Uterus (tissue), 4 donors: Measurements from ENCODE around the gene MAMDC4. TPM values are rescaled to one million over a fixed set of nuclear protein-coding genes. Genes with fewer than 3 reads are reported as not detected.

ENCODE experiments used
- DNase-seq, 2 donors: peaks; one replicate each; pipeline ENCODE4 v3.0.0-alpha.2; 2019 to 2020
- H3K27ac ChIP-seq, 2 donors: fragments of 200-600 bp; sonication (generic); 1 replicate in 1 of 2; 2 replicates in 1 of 2; pipeline ENCODE4 v1.5.1; 2016 to 2018
- H3K27me3 ChIP-seq, 2 donors: fragments of 200-600 bp; sonication (generic); one replicate each; pipeline ENCODE4 v1.5.1; 2018 to 2019; ENCODE audit warnings: control low read depth in 1 of 2
- H3K36me3 ChIP-seq, 2 donors: fragments of 200-600 bp; sonication (generic); one replicate each; pipeline ENCODE4 v1.5.1; 2019; ENCODE audit warnings: control low read depth in 1 of 2
- H3K4me1 ChIP-seq, 2 donors: fragments of 200-600 bp; sonication (generic); one replicate each; pipeline ENCODE4 v1.5.1; 2018 to 2019; ENCODE audit warnings: control low read depth in 1 of 2
- H3K4me3 ChIP-seq, 2 donors: fragments of 200-600 bp; sonication (generic); 1 replicate in 1 of 2; 2 replicates in 1 of 2; pipeline ENCODE4 v1.5.1; 2018 to 2019; ENCODE audit warnings: mild to moderate bottlenecking in 1 of 2
- H3K9me3 ChIP-seq, 2 donors: fragments of 200-600 bp; sonication (generic); one replicate each; pipeline ENCODE4 v1.5.1; 2019; ENCODE audit warnings: control low read depth in 1 of 2
- CTCF ChIP-seq, 4 experiments: fragments of 200-600 bp in 2 of 4; fragments of 450-650 bp in 2 of 4; sonication (generic) in 2 of 4; IDR thresholded peaks; one replicate each; pipeline ENCODE4 v1.5.1; 2016 to 2019; ENCODE audit warnings: antibody characterized with exemption in 4 of 4, mild to moderate bottlenecking in 2 of 4, moderate library complexity in 1 of 4
- POLR2A ChIP-seq, 2 donors: fragments of 450-650 bp; IDR thresholded peaks; one replicate each; pipeline ENCODE4 v1.6.1; 2016; ENCODE audit warnings: antibody characterized with exemption in 2 of 2, mild to moderate bottlenecking in 1 of 2, moderate library complexity in 1 of 2
- intact Hi-C: fragments of 100-400 bp; cut with DNase I; formaldehyde crosslinking; loops from one replicate; pipeline ENCODE4 v1.15.1; 2023; ENCODE audit warnings: low total_unique reads
- total RNA-seq, 4 donors: library from RNA; depleted of rRNA in 3 of 4; stranded (reverse); fragments of >200 nt in 3 of 4; gene quantifications; one replicate each; pipeline versions ENCODE4 v1.1.0 to v1.2.4, GENCODE V29; 2014 to 2023
- donor health status: DM: yes; HTN: yes; CAD: no.

MAMDC4 gene
- total RNA-seq, 4 donors from 2014 or later, result 0.26 to 4.3 (median 4.2) TPM; not detected in 1

GRCh38 chr9:136861874-136862457 is 9.8 kb downstream of the MAMDC4 start:
- DNase-seq, result no peak

GRCh38 chr9:136862849-136863622 is 10.9 kb downstream of the MAMDC4 start:
- intact Hi-C loops, result no loop called here
- H3K36me3 ChIP-seq, result no peaks in the 10 kb centered on the region
- H3K27ac ChIP-seq, result no peak overlapping the region
- H3K4me1 ChIP-seq, result peaks cover 0 to 11% of the 10 kb centered on the region in 2 donors
- no peaks in the 10 kb centered on the region for H3K27me3 ChIP-seq
- H3K9me3 ChIP-seq, result no peaks in the 10 kb centered on the region
- no peak overlapping the region for H3K4me3 ChIP-seq
- TF ChIP-seq POLR2A (IDR thresholded peaks at IDR 0.05) (no peak), CTCF (IDR thresholded peaks at IDR 0.05) (no peak)
- DNase-seq, result no peak

More at GRCh38 chr9:136861874-136862457, 9.8 kb downstream of the MAMDC4 start:
- TF ChIP-seq POLR2A (IDR thresholded peaks at IDR 0.05) (no peak), CTCF (IDR thresholded peaks at IDR 0.05) (no peak)
- no peaks in the 10 kb centered on the region for H3K27me3 ChIP-seq
- peaks cover 0 to 11% of the 10 kb centered on the region in 2 donors for H3K4me1 ChIP-seq
- intact Hi-C loops, result no loop called here
- H3K27ac ChIP-seq, result no peak overlapping the region
- no peaks in the 10 kb centered on the region for H3K9me3 ChIP-seq
- no peak overlapping the region for H3K4me3 ChIP-seq
- H3K36me3 ChIP-seq, result no peaks in the 10 kb centered on the region

- DNase-seq, result no peak
- no peak overlapping the region for H3K27ac ChIP-seq
- no peak overlapping the region for H3K4me3 ChIP-seq
- TF ChIP-seq CTCF (IDR thresholded peaks at IDR 0.05), result no peak
- no peak for TF ChIP-seq POLR2A (IDR thresholded peaks at IDR 0.05)
- peaks cover 0 to 11% of the 10 kb centered on the region in 2 donors for H3K4me1 ChIP-seq
- intact Hi-C loops, result no loop called here
- no peaks in the 10 kb centered on the region for H3K36me3 ChIP-seq
- H3K9me3 ChIP-seq, result no peaks in the 10 kb centered on the region
- H3K27me3 ChIP-seq, result no peaks in the 10 kb centered on the region
These were observed 11.6 kb downstream of the MAMDC4 start for GRCh38 chr9:136863623-136864273.

GRCh38 chr9:136865041-136865767 is 13.1 kb downstream of the MAMDC4 start:
- DNase-seq, result no peak
- H3K36me3 ChIP-seq, result no peaks in the 10 kb centered on the region
- no peak for TF ChIP-seq CTCF (IDR thresholded peaks at IDR 0.05)
- H3K9me3 ChIP-seq, result no peaks in the 10 kb centered on the region
- H3K4me3 ChIP-seq, result peak overlapping the region; percentile 97 to 99
- peaks cover 0 to 11% of the 10 kb centered on the region in 2 donors for H3K4me1 ChIP-seq
- intact Hi-C loops, result no loop called here
- no peaks in the 10 kb centered on the region for H3K27me3 ChIP-seq
- H3K27ac ChIP-seq, result peak overlapping the region; percentile 83 to 91
